ENCODE data around the gene NLRP6. TPM values are rescaled to one million over a fixed set of nuclear protein-coding genes. Genes with fewer than 3 reads are reported as not detected.
A peak's percentile ranks its signal among the peaks of the same experiment; 100 is the strongest.

NLRP6 gene
- total RNA-seq, 2 experiments from 2014 or later = 14.4 to 14.7 TPM

DNA sequence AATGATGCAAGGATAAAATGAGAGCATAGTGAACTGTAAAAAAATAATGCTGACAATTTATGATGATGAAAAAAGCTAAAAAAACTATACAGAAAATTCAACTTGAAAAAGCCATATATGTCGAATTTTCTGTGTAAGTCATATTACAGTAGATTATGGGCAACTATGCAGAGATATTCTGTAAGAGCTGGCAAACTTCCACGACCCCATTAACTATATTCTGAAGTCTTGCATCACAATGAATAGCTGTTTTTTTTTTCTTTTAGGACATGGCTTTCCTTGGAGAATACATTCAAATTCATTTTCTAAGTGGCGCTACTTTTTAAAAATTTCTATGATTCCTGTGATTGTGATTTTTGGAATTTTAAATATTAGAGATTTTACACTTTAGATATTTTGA lies 23.0 kb upstream of the NLRP6 start:
- ATAC-seq (ENCODE audit: poor library complexity) = no peak
- Mint-ChIP-seq H3K4me1 (ENCODE audit: low read depth) (peaks cover 13% of the 10 kb centered on the region), H3K9me3 (no peaks in the 10 kb centered on the region), H3K27ac (no peak overlapping the region), H3K4me3 (no peak overlapping the region), H3K36me3 (ENCODE audit: low read depth) (peaks cover 40% of the 10 kb centered on the region), H3K27me3 (no peaks in the 10 kb centered on the region)
- ChIA-PET POLR2A (interaction anchor here (0.9 to 1.1 kb wide), 3 partner anchors 12 to 53 kb away, joined by 3 to 4 read pairs (median 3); partner anchors contain the start of genes IFITM2 and PSMD13), CTCF (interaction anchor here (1.2 kb wide), 1 partner anchor 50 kb away, joined by 4 read pairs; no protein-coding TSS in a partner anchor)
- Histone ChIP-seq H3K4me1 (ENCODE audit: insufficient read depth, low read length) (peaks cover 6% of the 10 kb centered on the region), H3K4me3 (ENCODE audit: low read length) (no peak overlapping the region), H3K36me3 (ENCODE audit: insufficient read depth, low read length) (peaks cover 33% of the 10 kb centered on the region), H3K27ac (ENCODE audit: low read depth in 1 of 2, low read length in 2 of 2) (no peak overlapping the region), H3K27me3 (ENCODE audit: control insufficient read depth in 1 of 2, insufficient read depth in 2 of 2, low read length in 2 of 2) (no peaks in the 10 kb centered on the region), H3K9me3 (ENCODE audit: control insufficient read depth in 1 of 2, insufficient read depth in 1 of 2, low read length in 2 of 2) (no peaks in the 10 kb centered on the region)
- intact Hi-C loops (cut with DNase I, micrococcal nuclease) = no loop called here
- no peak for DNase-seq
- TF ChIP-seq, protein P1, sequence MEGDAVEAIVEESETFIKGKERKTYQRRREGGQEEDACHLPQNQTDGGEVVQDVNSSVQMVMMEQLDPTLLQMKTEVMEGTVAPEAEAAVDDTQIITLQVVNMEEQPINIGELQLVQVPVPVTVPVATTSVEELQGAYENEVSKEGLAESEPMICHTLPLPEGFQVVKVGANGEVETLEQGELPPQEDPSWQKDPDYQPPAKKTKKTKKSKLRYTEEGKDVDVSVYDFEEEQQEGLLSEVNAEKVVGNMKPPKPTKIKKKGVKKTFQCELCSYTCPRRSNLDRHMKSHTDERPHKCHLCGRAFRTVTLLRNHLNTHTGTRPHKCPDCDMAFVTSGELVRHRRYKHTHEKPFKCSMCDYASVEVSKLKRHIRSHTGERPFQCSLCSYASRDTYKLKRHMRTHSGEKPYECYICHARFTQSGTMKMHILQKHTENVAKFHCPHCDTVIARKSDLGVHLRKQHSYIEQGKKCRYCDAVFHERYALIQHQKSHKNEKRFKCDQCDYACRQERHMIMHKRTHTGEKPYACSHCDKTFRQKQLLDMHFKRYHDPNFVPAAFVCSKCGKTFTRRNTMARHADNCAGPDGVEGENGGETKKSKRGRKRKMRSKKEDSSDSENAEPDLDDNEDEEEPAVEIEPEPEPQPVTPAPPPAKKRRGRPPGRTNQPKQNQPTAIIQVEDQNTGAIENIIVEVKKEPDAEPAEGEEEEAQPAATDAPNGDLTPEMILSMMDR (IDR thresholded peaks at IDR 0.05) = no peak

- H3K27ac ChIP-seq (ENCODE audit: low read depth in 1 of 2, low read length in 2 of 2) = no peak overlapping the region
- ATAC-seq (ENCODE audit: poor library complexity) (no peak), DNase-seq (no peak)
- H3K4me3 ChIP-seq (ENCODE audit: low read length) = no peak overlapping the region
- H3K27me3 ChIP-seq (ENCODE audit: control insufficient read depth in 1 of 2, insufficient read depth in 2 of 2, low read length in 2 of 2) = no peaks in the 10 kb centered on the region
- H3K9me3 ChIP-seq (ENCODE audit: control insufficient read depth in 1 of 2, insufficient read depth in 1 of 2, low read length in 2 of 2) = no peaks in the 10 kb centered on the region
- no peaks in the 10 kb centered on the region for H3K9me3 Mint-ChIP-seq
- H3K4me1 Mint-ChIP-seq (ENCODE audit: low read depth) = peaks cover 9% of the 10 kb centered on the region
- ChIA-PET CTCF (no interaction called here), POLR2A (interaction anchor here (0.9 to 1.1 kb wide), 2 partner anchors 19 to 52 kb away, joined by 3 read pairs; partner anchors contain the start of genes IFITM2 and PSMD13)
- intact Hi-C loops (cut with DNase I, micrococcal nuclease) = no loop called here
- TF ChIP-seq, protein P1 (IDR thresholded peaks at IDR 0.05) = no peak
- peak overlapping the region; percentile 38 for H3K4me3 Mint-ChIP-seq
- H3K27me3 Mint-ChIP-seq = no peaks in the 10 kb centered on the region
- H3K36me3 Mint-ChIP-seq (ENCODE audit: low read depth) = peaks cover 33% of the 10 kb centered on the region
- peaks cover 3% of the 10 kb centered on the region for H3K4me1 ChIP-seq (ENCODE audit: insufficient read depth, low read length)
- no peak overlapping the region for H3K27ac Mint-ChIP-seq
- peaks cover 29% of the 10 kb centered on the region for H3K36me3 ChIP-seq (ENCODE audit: insufficient read depth, low read length)
Observed at GRCh38 chr11:255816-256215, 22.4 kb upstream of the NLRP6 start.

DNA sequence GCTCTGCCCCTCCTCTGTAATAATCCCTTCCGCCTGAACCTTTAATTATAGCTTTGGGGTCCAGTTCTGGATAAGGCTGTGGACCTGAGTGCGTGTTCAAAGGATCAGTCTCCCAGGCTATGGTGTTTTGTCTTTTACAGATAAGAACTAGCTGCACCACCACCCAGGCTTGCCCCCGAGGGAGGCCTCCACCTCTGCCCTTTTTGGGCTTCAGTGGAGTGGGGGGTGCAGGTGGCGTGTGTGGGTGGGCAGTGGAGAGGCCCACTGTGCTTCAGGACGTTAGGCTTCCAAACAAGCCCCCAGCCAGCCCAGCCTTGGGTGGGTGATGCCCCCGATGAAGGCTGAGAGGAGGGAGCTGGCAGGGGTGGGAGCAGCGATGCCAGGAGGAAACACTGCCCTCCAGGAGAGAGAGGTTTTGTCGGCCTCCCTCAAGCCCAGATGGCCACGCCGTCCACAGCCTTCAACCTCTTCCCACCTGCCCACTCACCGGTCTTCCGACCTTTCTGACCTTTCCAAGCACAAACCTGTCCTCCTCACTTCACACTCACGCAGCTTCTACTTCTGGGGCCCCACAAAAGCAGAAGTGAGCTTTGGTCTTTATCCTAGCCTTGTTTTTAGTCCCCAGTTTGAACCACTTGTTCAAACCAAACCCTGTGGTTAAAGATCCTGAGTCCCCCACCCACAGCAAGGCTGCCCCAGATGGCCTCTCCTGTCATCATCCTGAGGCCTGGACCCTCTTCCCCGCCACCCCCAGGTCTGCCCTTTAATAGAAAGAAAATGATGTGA lies 21.1 kb upstream of the NLRP6 start:
- peaks cover 17% of the 10 kb centered on the region for H3K36me3 ChIP-seq (ENCODE audit: insufficient read depth, low read length)
- peaks cover 20% of the 10 kb centered on the region for H3K36me3 Mint-ChIP-seq (ENCODE audit: low read depth)
- no peak overlapping the region for H3K4me3 ChIP-seq (ENCODE audit: low read length)
- H3K4me1 ChIP-seq (ENCODE audit: insufficient read depth, low read length) = no peaks in the 10 kb centered on the region
- no peak overlapping the region for H3K4me3 Mint-ChIP-seq
- H3K9me3 Mint-ChIP-seq = no peaks in the 10 kb centered on the region
- CTCF ChIA-PET = interaction anchor here (1.2 kb wide), 1 partner anchor 23 kb away, joined by 3 read pairs; no protein-coding TSS in a partner anchor
- H3K27ac Mint-ChIP-seq = no peak overlapping the region
- no peaks in the 10 kb centered on the region for H3K9me3 ChIP-seq (ENCODE audit: control insufficient read depth in 1 of 2, insufficient read depth in 1 of 2, low read length in 2 of 2)
- H3K27me3 ChIP-seq (ENCODE audit: control insufficient read depth in 1 of 2, insufficient read depth in 2 of 2, low read length in 2 of 2) = no peaks in the 10 kb centered on the region
- ATAC-seq (ENCODE audit: poor library complexity) (no peak), DNase-seq (no peak)
- TF ChIP-seq, protein P1 (IDR thresholded peaks at IDR 0.05) = no peak
- intact Hi-C loops (cut with DNase I, micrococcal nuclease) = no loop called here
- no peaks in the 10 kb centered on the region for H3K27me3 Mint-ChIP-seq
- H3K27ac ChIP-seq (ENCODE audit: low read depth in 1 of 2, low read length in 2 of 2) = no peak overlapping the region
- POLR2A ChIA-PET = no interaction called here
- H3K4me1 Mint-ChIP-seq (ENCODE audit: low read depth) = no peaks in the 10 kb centered on the region

Data from CD4-positive, alpha-beta T cell (primary cell).